K562 (cell line): Measurements from ENCODE around the gene AGXT. TPM values are rescaled to one million over a fixed set of nuclear protein-coding genes. Genes with fewer than 3 reads are reported as not detected.

Source experiments
- ATAC-seq: fragments of 200-7000 bp; cut with Tn5 transposase; 3 replicates; pipeline ENCODE4 v1.9.1; 2020; ENCODE audit warnings: moderate library complexity
- BruUV-seq: library from RNA; stranded (reverse); fragments of 400-500 nt; replicated peaks from 2 replicates; lab custom pipeline; 2021; lab: Mats Ljungman, UMichigan
- CTCF ChIA-PET: fragments of 300-600 bp; formaldehyde crosslinking; extraction: SDS; loops from one replicate; lab custom pipeline; 2021; ENCODE audit warnings: low intra/inter-chr PET ratio; lab: Yijun Ruan, JAX
- POLR2A ChIA-PET: fragments of 300-600, 350-650 bp; sonication (Branson Sonifier 250); formaldehyde crosslinking; extraction: SDS; loops from one replicate; lab custom pipeline; 2021; ENCODE audit warnings: antibody characterized with exemption, inconsistent platforms; lab: Yijun Ruan, JAX
- DNase-seq, 4 experiments: peaks; one replicate each; pipeline versions ENCODE4 v3.0.0 to v3.0.0-alpha.2; 2011 to 2018; ENCODE audit warnings: low spot score in 3 of 4, mixed read lengths in 3 of 4; ENCODE audit errors: extremely low read depth in 1 of 4
- FAIRE-seq: peaks from 2 replicates; lab custom pipeline; 2011; peaks lifted over from hg19 to GRCh38; lab: Jason Lieb, UNC
- H2AFZ ChIP-seq: 2 replicates; pipeline ENCODE4 v1.6.0; 2011; ENCODE audit warnings: low read depth, low read length, control low read depth, inconsistent platforms
- H3K27ac ChIP-seq: fragments of 200-600 bp; 3 replicates; pipeline ENCODE4 v1.8.0; 2011; ENCODE audit warnings: low read depth, mild to moderate bottlenecking, control low read depth, inconsistent platforms, low read length, moderate library complexity, mixed read lengths; ENCODE audit errors: extremely low read depth
- H3K27me3 ChIP-seq, 2 experiments: fragments of 300-600 bp in 1 of 2; 2 replicates in 1 of 2; 3 replicates in 1 of 2; pipeline versions ENCODE4 v1.6.0 to v1.8.0; 2011; ENCODE audit warnings: inconsistent platforms in 2 of 2, low read length in 2 of 2, mild to moderate bottlenecking in 1 of 2, mixed read lengths in 1 of 2, moderate library complexity in 1 of 2; ENCODE audit not compliant: control insufficient read depth in 2 of 2, insufficient read depth in 2 of 2
- H3K36me3 ChIP-seq: fragments of 300-600 bp; 3 replicates; pipeline ENCODE4 v1.8.0; 2011; ENCODE audit warnings: mild to moderate bottlenecking, low read length, inconsistent platforms; ENCODE audit not compliant: control insufficient read depth, insufficient read depth
- H3K4me1 ChIP-seq, 2 experiments: fragments of 200-600 bp in 1 of 2; replicated peaks in 1 of 2; 2 replicates in 1 of 2; 3 replicates in 1 of 2; pipeline versions ENCODE4 v1.5.1 to v1.8.0; 2011; ENCODE audit warnings: inconsistent platforms in 2 of 2, low read length in 2 of 2, mild to moderate bottlenecking in 1 of 2, mixed read lengths in 1 of 2, moderate library complexity in 1 of 2; ENCODE audit not compliant: control insufficient read depth in 2 of 2, insufficient read depth in 2 of 2
- H3K4me2 ChIP-seq: 2 replicates; pipeline ENCODE4 v1.6.1; 2011; ENCODE audit warnings: low read length, control low read depth, inconsistent platforms, mixed read lengths; ENCODE audit not compliant: insufficient read depth
- H3K4me3 ChIP-seq: fragments of 200-600 bp; sonication (generic), shearing (Covaris generic); 2 replicates; pipeline ENCODE4 v1.5.1; 2016; ENCODE audit warnings: control low read depth, inconsistent platforms
- H3K79me2 ChIP-seq: fragments of 200-600 bp; 3 replicates; pipeline ENCODE4 v1.8.0; 2011; ENCODE audit warnings: low read length, inconsistent platforms; ENCODE audit not compliant: control insufficient read depth, insufficient read depth
- H3K9ac ChIP-seq, 2 experiments: 2 replicates each; pipeline versions ENCODE4 v1.6.0 to v1.6.1; 2011; ENCODE audit warnings: low read depth in 2 of 2, low read length in 2 of 2, control low read depth in 1 of 2, inconsistent platforms in 1 of 2, mild to moderate bottlenecking in 1 of 2, mixed read lengths in 1 of 2; ENCODE audit not compliant: insufficient read depth in 1 of 2
- H3K9me1 ChIP-seq: one replicate; pipeline ENCODE4 v1.6.0; 2011; ENCODE audit warnings: inconsistent platforms, mild to moderate bottlenecking, low read length, moderate library complexity; ENCODE audit not compliant: control insufficient read depth, insufficient read depth
- H3K9me3 ChIP-seq: replicated peaks from 2 replicates; pipeline ENCODE4 v1.5.1; 2011; ENCODE audit warnings: low read depth, low read length, inconsistent platforms; ENCODE audit not compliant: control insufficient read depth, insufficient read depth
- H4K20me1 ChIP-seq: replicated peaks from 2 replicates; pipeline ENCODE4 v1.6.1; 2011; ENCODE audit warnings: low read length, inconsistent platforms, mixed read lengths; ENCODE audit not compliant: control insufficient read depth, insufficient read depth
- GTF2E2 ChIP-seq: fragments of 200-800 bp; sonication (Bioruptor generic); IDR thresholded peaks from 2 replicates; pipeline ENCODE4 v1.6.1; 2016; ENCODE audit warnings: missing genetic modification characterization, missing compliant biosample characterization
- HMGN3 ChIP-seq: IDR thresholded peaks from 2 replicates; pipeline ENCODE4 v1.6.1; 2011; ENCODE audit warnings: borderline replicate concordance, low read depth, mild to moderate bottlenecking, mixed read lengths, low read length; ENCODE audit not compliant: insufficient read length; ENCODE audit errors: extremely low read depth
- MECOM ChIP-seq: fragments of 250-450 bp; sonication (Bioruptor Pico); IDR thresholded peaks from 2 replicates; pipeline ENCODE4 v1.8.0; 2022; ENCODE audit warnings: inconsistent platforms
- TCF7L2 ChIP-seq: fragments of 150-350 bp; IDR thresholded peaks from 2 replicates; pipeline ENCODE4 v1.6.1; 2016; ENCODE audit warnings: low read depth, mild to moderate bottlenecking, low read length, moderate library complexity
- ZFP36 ChIP-seq: fragments of 150-350 bp; IDR thresholded peaks from 2 replicates; pipeline ENCODE4 v1.6.1; 2018; ENCODE audit warnings: low read length, low read depth; ENCODE audit not compliant: partially characterized antibody
- WGBS: fragments of 100-300 bp; shearing (Covaris generic); methylation state at CpG from one replicate; pipeline ENCODE4 v1.1.6; 2016; ENCODE audit warnings: low coverage, mixed read lengths; ENCODE audit not compliant: insufficient coverage; ENCODE audit errors: missing lambda C conversion rate; 5-methylcytosine and 5-hydroxymethylcytosine counted together
- in situ Hi-C: fragments of 300-500 bp; cut with MboI; formaldehyde crosslinking; loops from 4 replicates; pipeline ENCODE4 v1.15.0; 2018; ENCODE audit warnings: inconsistent platforms, mixed read lengths
- intact Hi-C: fragments of 100-400 bp; cut with micrococcal nuclease; formaldehyde crosslinking; loops from 2 replicates; pipeline ENCODE4 v1.14.2; 2022
- polyA plus RNA-seq, 8 experiments: library from polyadenylated mRNA; depleted of rRNA in 4 of 8; stranded (reverse) in 5 of 8; unstranded in 3 of 8; fragments of >200 nt; fragmentation: Nextera tagmentation in 2 of 8; fragmentation: Illumina TruSeq in 1 of 8; extraction: Ambion mirVana in 2 of 8; extraction: Trizol in 1 of 8; gene quantifications; 2 replicates each; pipeline versions ENCODE4 v1.2.1 to v1.2.3, GENCODE V29; 2011 to 2014; ENCODE audit warnings: inconsistent platforms in 1 of 8, missing spikeins in 1 of 8
- total RNA-seq, 7 experiments: library from RNA; depleted of rRNA in 6 of 7; stranded (reverse); fragments of >200 nt in 6 of 7; fragmentation: Illumina TruSeq in 2 of 7; extraction: Trizol in 2 of 7; gene quantifications; 2 replicates each; pipeline versions ENCODE4 v1.2.1 to v1.2.3, GENCODE V29; 2011 to 2021; ENCODE audit warnings: low replicate concordance in 1 of 7
- TF ChIP-seq, protein P1 (sequence below): fragments of 450-650 bp; conservative IDR thresholded peaks from 2 replicates; pipeline ENCODE4 v1.6.1; 2016; ENCODE audit warnings: missing genetic modification characterization, low read depth, mild to moderate bottlenecking, control low read depth, missing compliant biosample characterization
- TF ChIP-seq, protein P2 (sequence below): fragments of 250-450 bp; sonication (Bioruptor Pico); IDR thresholded peaks from 2 replicates; pipeline ENCODE4 v1.5.0; 2021
- TF ChIP-seq, protein P3 (sequence below): fragments of 250-450 bp; sonication (Bioruptor Pico); IDR thresholded peaks from 2 replicates; pipeline ENCODE4 v1.5.0; 2020; ENCODE audit warnings: mild to moderate bottlenecking, borderline replicate concordance

The AGXT gene
- total and polyA plus RNA-seq, 9 of the 15 experiments (the other 6 are each of a cell fraction or from before 2014, with no cell fraction given), result 0.18 TPM; not detected in 8

DNA sequence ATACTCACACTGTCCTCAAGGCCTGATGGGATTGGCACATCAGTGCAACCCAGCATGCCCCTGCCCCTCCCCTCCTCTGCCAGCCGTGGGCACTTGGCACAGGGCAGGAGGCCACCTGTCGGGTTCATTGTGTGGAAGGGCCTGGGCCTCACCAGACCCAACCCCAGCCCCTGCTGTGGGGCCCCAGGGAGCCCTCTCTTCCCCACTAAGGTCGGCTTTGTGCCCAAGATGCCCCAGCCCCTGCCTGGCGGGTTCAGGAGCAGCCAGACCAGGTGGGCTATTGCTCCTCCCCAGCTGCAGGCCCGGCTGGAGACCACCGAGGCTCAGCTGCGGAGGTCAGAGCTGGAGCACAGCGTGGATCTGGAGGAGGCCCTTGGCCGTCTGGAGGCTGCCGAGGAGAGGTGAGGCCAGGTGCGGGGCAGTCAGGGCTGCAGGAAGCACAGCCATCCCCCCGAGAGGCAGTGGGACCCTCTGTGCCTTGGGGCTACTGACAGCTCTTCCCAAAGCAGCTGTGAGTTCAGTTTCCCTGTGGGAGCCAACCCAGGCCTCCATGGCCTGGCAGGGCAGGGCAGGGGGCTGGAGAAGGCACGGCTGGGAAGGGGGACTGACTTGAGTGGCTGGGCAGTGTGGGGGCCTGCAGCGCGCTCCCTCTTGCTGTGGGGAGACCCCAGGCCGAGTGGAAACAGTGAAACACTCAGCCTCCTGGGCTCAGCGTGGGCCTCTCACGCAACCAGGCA lies 53.8 kb downstream of the AGXT start:
- Histone ChIP-seq H3K9ac (no peak overlapping the region), H3K27ac (no peak overlapping the region), H4K20me1 (peaks cover 6% of the 10 kb centered on the region), H3K9me1 (no peaks in the 10 kb centered on the region), H3K36me3 (no peaks in the 10 kb centered on the region), H3K4me2 (no peak overlapping the region), H3K9me3 (no peaks in the 10 kb centered on the region), H3K27me3 (peaks cover 0 to 34% of the 10 kb centered on the region in 2 experiments; a peak in 2 of 5 replicates), H3K4me3 (no peak overlapping the region)
- intact Hi-C loops, result no loop called here
- POLR2A ChIA-PET, result interaction anchor here (0.6 to 0.7 kb wide), 2 partner anchors 9 to 40 kb away, joined by 3 to 4 read pairs; no protein-coding TSS in a partner anchor
- DNase-seq, result no peak
- 45% methylated on average over 5 of the region's 18 CpGs for WGBS
- BruUV-seq, result no TSS peak
- TF ChIP-seq HMGN3 (peak; percentile 21), GTF2E2 (tag) (no peak)
- TF ChIP-seq, all 486 proteins: peak for 1
- FAIRE-seq, result no peak
- Histone ChIP-seq H3K4me1 (peaks cover 0 to 17% of the 10 kb centered on the region in 2 experiments; a peak in 2 of 5 replicates), H3K79me2 (no peaks in the 10 kb centered on the region), H2AFZ (no peak overlapping the region)
- in situ Hi-C loops, result no loop called here
- CTCF ChIA-PET, result no interaction called here
- no peak for ATAC-seq

DNA sequence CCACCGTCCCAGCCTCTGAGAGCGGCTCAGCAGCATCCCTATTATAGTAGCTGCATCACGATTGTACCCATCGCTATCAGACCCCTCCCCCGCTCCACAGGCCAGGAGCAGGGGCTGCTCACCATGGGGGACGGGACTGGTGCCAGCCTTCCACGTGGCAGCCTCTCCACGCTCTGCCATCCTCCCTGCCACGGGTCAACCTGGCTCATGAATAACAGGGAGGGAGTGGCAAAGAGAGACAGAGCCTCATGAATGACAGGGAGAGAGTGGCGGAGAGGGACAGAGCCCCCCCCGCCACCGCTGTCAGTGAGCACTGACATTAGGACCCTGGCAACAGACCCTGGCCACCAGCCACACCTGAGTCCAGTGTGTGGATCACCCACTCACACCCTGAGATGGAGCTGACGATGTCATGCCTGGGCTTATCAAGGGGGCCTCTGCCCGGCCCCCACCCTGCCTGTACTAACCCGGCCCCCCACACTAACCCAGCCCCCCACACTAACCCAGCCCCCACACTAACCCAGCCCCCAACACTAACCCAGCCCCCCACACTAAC lies 54.4 kb downstream of the AGXT start:
- Histone ChIP-seq H3K9me3 (no peaks in the 10 kb centered on the region), H3K4me2 (no peak overlapping the region), H3K4me3 (no peak overlapping the region), H3K27me3 (peaks cover 0 to 30% of the 10 kb centered on the region in 2 experiments; a peak in 2 of 5 replicates), H3K27ac (no peak overlapping the region), H4K20me1 (peaks cover 6% of the 10 kb centered on the region), H3K9me1 (no peaks in the 10 kb centered on the region), H3K36me3 (no peaks in the 10 kb centered on the region), H3K4me1 (peaks cover 0 to 17% of the 10 kb centered on the region in 2 experiments; a peak in 2 of 5 replicates), H3K79me2 (no peaks in the 10 kb centered on the region), H3K9ac (no peak overlapping the region), H2AFZ (no peak overlapping the region)
- ChIA-PET POLR2A (interaction anchor here (0.6 kb wide), 1 partner anchor 39 kb away, joined by 3 read pairs; no protein-coding TSS in a partner anchor), CTCF (no interaction called here)
- ATAC-seq (no peak), FAIRE-seq (no peak), DNase-seq (no peak)
- 23% methylated on average over 11 of the region's 15 CpGs for WGBS
- no TSS peak for BruUV-seq
- intact Hi-C loops (no loop called here), in situ Hi-C loops (no loop called here)
- TF ChIP-seq TCF7L2, result no peak
- TF ChIP-seq, protein P1, sequence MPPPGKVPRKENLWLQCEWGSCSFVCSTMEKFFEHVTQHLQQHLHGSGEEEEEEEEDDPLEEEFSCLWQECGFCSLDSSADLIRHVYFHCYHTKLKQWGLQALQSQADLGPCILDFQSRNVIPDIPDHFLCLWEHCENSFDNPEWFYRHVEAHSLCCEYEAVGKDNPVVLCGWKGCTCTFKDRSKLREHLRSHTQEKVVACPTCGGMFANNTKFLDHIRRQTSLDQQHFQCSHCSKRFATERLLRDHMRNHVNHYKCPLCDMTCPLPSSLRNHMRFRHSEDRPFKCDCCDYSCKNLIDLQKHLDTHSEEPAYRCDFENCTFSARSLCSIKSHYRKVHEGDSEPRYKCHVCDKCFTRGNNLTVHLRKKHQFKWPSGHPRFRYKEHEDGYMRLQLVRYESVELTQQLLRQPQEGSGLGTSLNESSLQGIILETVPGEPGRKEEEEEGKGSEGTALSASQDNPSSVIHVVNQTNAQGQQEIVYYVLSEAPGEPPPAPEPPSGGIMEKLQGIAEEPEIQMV, result no peak
- no peak for TF ChIP-seq MECOM
- TF ChIP-seq, protein P2, sequence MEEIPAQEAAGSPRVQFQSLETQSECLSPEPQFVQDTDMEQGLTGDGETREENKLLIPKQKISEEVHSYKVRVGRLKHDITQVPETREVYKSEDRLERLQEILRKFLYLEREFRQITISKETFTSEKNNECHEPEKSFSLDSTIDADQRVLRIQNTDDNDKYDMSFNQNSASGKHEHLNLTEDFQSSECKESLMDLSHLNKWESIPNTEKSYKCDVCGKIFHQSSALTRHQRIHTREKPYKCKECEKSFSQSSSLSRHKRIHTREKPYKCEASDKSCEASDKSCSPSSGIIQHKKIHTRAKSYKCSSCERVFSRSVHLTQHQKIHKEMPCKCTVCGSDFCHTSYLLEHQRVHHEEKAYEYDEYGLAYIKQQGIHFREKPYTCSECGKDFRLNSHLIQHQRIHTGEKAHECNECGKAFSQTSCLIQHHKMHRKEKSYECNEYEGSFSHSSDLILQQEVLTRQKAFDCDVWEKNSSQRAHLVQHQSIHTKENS (CRISPR knock-in tag), result no peak
- no peak for TF ChIP-seq ZFP36
- TF ChIP-seq, protein P3, sequence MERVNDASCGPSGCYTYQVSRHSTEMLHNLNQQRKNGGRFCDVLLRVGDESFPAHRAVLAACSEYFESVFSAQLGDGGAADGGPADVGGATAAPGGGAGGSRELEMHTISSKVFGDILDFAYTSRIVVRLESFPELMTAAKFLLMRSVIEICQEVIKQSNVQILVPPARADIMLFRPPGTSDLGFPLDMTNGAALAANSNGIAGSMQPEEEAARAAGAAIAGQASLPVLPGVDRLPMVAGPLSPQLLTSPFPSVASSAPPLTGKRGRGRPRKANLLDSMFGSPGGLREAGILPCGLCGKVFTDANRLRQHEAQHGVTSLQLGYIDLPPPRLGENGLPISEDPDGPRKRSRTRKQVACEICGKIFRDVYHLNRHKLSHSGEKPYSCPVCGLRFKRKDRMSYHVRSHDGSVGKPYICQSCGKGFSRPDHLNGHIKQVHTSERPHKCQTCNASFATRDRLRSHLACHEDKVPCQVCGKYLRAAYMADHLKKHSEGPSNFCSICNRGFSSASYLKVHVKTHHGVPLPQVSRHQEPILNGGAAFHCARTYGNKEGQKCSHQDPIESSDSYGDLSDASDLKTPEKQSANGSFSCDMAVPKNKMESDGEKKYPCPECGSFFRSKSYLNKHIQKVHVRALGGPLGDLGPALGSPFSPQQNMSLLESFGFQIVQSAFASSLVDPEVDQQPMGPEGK (CRISPR knock-in tag), result no peak
